Bone marrow (tissue), 2 donors: ENCODE measurements around the gene RABGAP1L.
"Not testable (repeated sequence)": the region's sequence is repeated elsewhere in the genome, so short reads cannot be mapped to it uniquely, and the experiment has no call there.

Experiments used
- DNase-seq, 2 donors: peaks; one replicate each; lab custom pipeline; 2025; lab: John Stamatoyannopoulos, UW

RABGAP1L gene

GRCh38 chr1:174366946-174367345 is 207.6 kb downstream of the RABGAP1L start:
- DNase-seq = no peak

GRCh38 chr1:174367892-174368291 is 208.6 kb downstream of the RABGAP1L start:
- DNase-seq = no peak

GRCh38 chr1:174376030-174376429 is 216.7 kb downstream of the RABGAP1L start:
- DNase-seq = no peak

GRCh38 chr1:174391716-174392115 is 232.4 kb downstream of the RABGAP1L start:
- DNase-seq = no peak

GRCh38 chr1:174393885-174394284 is 234.6 kb downstream of the RABGAP1L start:
- no peak for DNase-seq

- DNase-seq = no peak
Measured at GRCh38 chr1:174397261-174397660, 237.9 kb downstream of the RABGAP1L start.

GRCh38 chr1:174398246-174398645 is 238.9 kb downstream of the RABGAP1L start:
- no peak for DNase-seq

GRCh38 chr1:174399211-174399610 is 239.9 kb downstream of the RABGAP1L start:
- DNase-seq = no peak

- no peak for DNase-seq
Measured at GRCh38 chr1:174401075-174401474, 241.8 kb downstream of the RABGAP1L start.

- DNase-seq = no peak
Measured at GRCh38 chr1:174405219-174405618, 245.9 kb downstream of the RABGAP1L start.

GRCh38 chr1:174406421-174406820 is 247.1 kb downstream of the RABGAP1L start:
- no peak for DNase-seq

- DNase-seq = no peak
Measured at GRCh38 chr1:174407665-174408064, 248.3 kb downstream of the RABGAP1L start.

- DNase-seq = no peak
Measured at GRCh38 chr1:174408146-174408545, 248.8 kb downstream of the RABGAP1L start.

GRCh38 chr1:174409801-174410200 is 250.5 kb downstream of the RABGAP1L start:
- DNase-seq = not testable (repeated sequence)

- DNase-seq = no peak
Measured at GRCh38 chr1:174413632-174414031, 254.3 kb downstream of the RABGAP1L start.

GRCh38 chr1:174414203-174414602 is 254.9 kb downstream of the RABGAP1L start:
- peak in 1 of 2 donors; percentile 24 for DNase-seq

- no peak for DNase-seq
Measured at GRCh38 chr1:174415506-174415905, 256.2 kb downstream of the RABGAP1L start.

GRCh38 chr1:174417921-174418320 is 258.6 kb downstream of the RABGAP1L start:
- DNase-seq = no peak

GRCh38 chr1:174425121-174425520 is 265.8 kb downstream of the RABGAP1L start:
- DNase-seq = no peak

GRCh38 chr1:174426153-174426552 is 266.8 kb downstream of the RABGAP1L start:
- no peak for DNase-seq

- DNase-seq = no peak
Measured at GRCh38 chr1:174428033-174428432, 268.7 kb downstream of the RABGAP1L start.

GRCh38 chr1:174428739-174429138 is 269.4 kb downstream of the RABGAP1L start:
- no peak for DNase-seq

- no peak for DNase-seq
Measured at GRCh38 chr1:174433451-174433850, 274.1 kb downstream of the RABGAP1L start.

- no peak for DNase-seq
Measured at GRCh38 chr1:174445351-174445750, 286.0 kb downstream of the RABGAP1L start.

- DNase-seq = no peak
Measured at GRCh38 chr1:174445817-174446216, 286.5 kb downstream of the RABGAP1L start.
